Skin of body (tissue), 2 donors: ENCODE data around the gene ZFYVE21. TPM values are rescaled to one million over a fixed set of nuclear protein-coding genes. Genes with fewer than 3 reads are reported as not detected.

Experiments used
- DNase-seq: peaks from one replicate; lab custom pipeline; 2025; lab: John Stamatoyannopoulos, UW
- total RNA-seq: library from RNA; depleted of rRNA; stranded (reverse); fragments of >200 nt; gene quantifications from one replicate; pipeline ENCODE4 v1.2.3, GENCODE V29; 2014

ZFYVE21 gene
- total RNA-seq, 1 donor from 2014 or later: 47.4 TPM

- DNase-seq: no peak
These were observed 8.5 kb downstream of the ZFYVE21 start for GRCh38 chr14:103724116-103724515.

- DNase-seq: no peak
These were observed 9.5 kb downstream of the ZFYVE21 start for GRCh38 chr14:103725001-103725682.

GRCh38 chr14:103725739-103726395 is 10.3 kb downstream of the ZFYVE21 start:
- DNase-seq: no peak

- no peak for DNase-seq
These were observed 10.9 kb downstream of the ZFYVE21 start for GRCh38 chr14:103726474-103726873.

GRCh38 chr14:103727313-103727980 is 11.8 kb downstream of the ZFYVE21 start:
- DNase-seq: no peak

GRCh38 chr14:103728141-103728540 is 12.5 kb downstream of the ZFYVE21 start:
- no peak for DNase-seq

GRCh38 chr14:103728721-103729120 is 13.1 kb downstream of the ZFYVE21 start:
- DNase-seq: no peak

- no peak for DNase-seq
These were observed 14.2 kb downstream of the ZFYVE21 start for GRCh38 chr14:103729496-103730448.

GRCh38 chr14:103730490-103731035 is 15.0 kb downstream of the ZFYVE21 start:
- no peak for DNase-seq

GRCh38 chr14:103731481-103731880 is 15.9 kb downstream of the ZFYVE21 start:
- DNase-seq: no peak

GRCh38 chr14:103731916-103732867 is 16.6 kb downstream of the ZFYVE21 start:
- DNase-seq: no peak

GRCh38 chr14:103732868-103733620 is 17.4 kb downstream of the ZFYVE21 start:
- DNase-seq: no peak

GRCh38 chr14:103733651-103734050 is 18.0 kb downstream of the ZFYVE21 start:
- DNase-seq: no peak

GRCh38 chr14:103734081-103734888 is 18.7 kb downstream of the ZFYVE21 start:
- no peak for DNase-seq

GRCh38 chr14:103735022-103735421 is 19.4 kb downstream of the ZFYVE21 start:
- DNase-seq: no peak

- no peak for DNase-seq
These were observed 19.8 kb downstream of the ZFYVE21 start for GRCh38 chr14:103735439-103735814.

- DNase-seq: no peak
These were observed 20.4 kb downstream of the ZFYVE21 start for GRCh38 chr14:103735815-103736545.
